ENCODE data around the gene MAP2. TPM values are rescaled to one million over a fixed set of nuclear protein-coding genes. Genes with fewer than 3 reads are reported as not detected.

The MAP2 gene
- total and polyA plus RNA-seq, 2 experiments from 2014 or later: 2.9 to 4.4 TPM

DNA sequence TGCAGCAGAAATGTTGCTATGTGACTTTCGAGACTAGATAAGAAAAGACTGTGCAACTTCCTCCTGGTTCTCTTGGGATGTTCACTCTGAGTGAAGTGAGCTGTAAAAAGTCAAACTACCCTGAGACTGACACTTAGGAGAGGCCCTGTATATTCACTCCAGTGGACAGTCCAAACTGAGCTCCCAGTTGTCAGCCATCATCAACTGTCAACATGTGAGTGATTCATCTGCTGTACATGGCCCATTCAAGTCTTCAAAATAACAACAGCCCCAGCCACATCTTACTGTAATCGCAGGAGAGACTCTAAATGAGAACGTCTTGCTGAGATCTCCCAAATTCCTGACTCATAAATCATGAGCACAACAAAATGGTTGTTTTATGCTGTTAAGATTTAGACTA is 339.3 kb downstream of the MAP2 start:
- peaks cover 4% of the 10 kb centered on the region; the same call in 1 of the 3 replicates for H3K9me3 Mint-ChIP-seq
- ATAC-seq (no peak), DNase-seq (ENCODE audit: low spot score) (no peak)
- Histone ChIP-seq H3K4me1 (ENCODE audit: insufficient read depth) (no peaks in the 10 kb centered on the region), H3K4me2 (no peak overlapping the region), H3K4me3 (no peak overlapping the region), H3K9me2 (ENCODE audit: insufficient read depth) (no peaks in the 10 kb centered on the region), H3K36me3 (ENCODE audit: insufficient read depth) (no peaks in the 10 kb centered on the region), H2AFZ (no peak overlapping the region), H3K79me2 (replicated peaks; ENCODE audit: insufficient read depth) (no peaks in the 10 kb centered on the region), H3K27ac (ENCODE audit: low read depth) (no peak overlapping the region), H4K20me1 (replicated peaks; ENCODE audit: insufficient read depth) (peaks cover 22% of the 10 kb centered on the region), H3F3A (replicated peaks; ENCODE audit: low read depth) (no peaks in the 10 kb centered on the region), H3K27me3 (ENCODE audit: insufficient read depth) (peaks cover 100% of the 10 kb centered on the region)
- H3K36me3 Mint-ChIP-seq (ENCODE audit: low read depth): no peaks in the 10 kb centered on the region
- TF ChIP-seq, protein P1, sequence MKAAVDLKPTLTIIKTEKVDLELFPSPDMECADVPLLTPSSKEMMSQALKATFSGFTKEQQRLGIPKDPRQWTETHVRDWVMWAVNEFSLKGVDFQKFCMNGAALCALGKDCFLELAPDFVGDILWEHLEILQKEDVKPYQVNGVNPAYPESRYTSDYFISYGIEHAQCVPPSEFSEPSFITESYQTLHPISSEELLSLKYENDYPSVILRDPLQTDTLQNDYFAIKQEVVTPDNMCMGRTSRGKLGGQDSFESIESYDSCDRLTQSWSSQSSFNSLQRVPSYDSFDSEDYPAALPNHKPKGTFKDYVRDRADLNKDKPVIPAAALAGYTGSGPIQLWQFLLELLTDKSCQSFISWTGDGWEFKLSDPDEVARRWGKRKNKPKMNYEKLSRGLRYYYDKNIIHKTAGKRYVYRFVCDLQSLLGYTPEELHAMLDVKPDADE (IDR thresholded peaks at IDR 0.05): no peak
- TF ChIP-seq JUNB (IDR thresholded peaks at IDR 0.05; ENCODE audit: unreplicated experiment) (no peak), CREB1 (CRISPR knock-in tag; IDR thresholded peaks at IDR 0.05; ENCODE audit: low read depth) (no peak), EZH2phosphoT487 (IDR thresholded peaks at IDR 0.05; ENCODE audit: unreplicated experiment) (no peak), ZNF331 (CRISPR knock-in tag; IDR thresholded peaks at IDR 0.05; ENCODE audit: low read depth) (no peak), STAT1 (IDR thresholded peaks at IDR 0.05; ENCODE audit: unreplicated experiment) (no peak), NANOG (IDR thresholded peaks at IDR 0.05; ENCODE audit: borderline replicate concordance) (no peak)
- TF ChIP-seq, protein P2, sequence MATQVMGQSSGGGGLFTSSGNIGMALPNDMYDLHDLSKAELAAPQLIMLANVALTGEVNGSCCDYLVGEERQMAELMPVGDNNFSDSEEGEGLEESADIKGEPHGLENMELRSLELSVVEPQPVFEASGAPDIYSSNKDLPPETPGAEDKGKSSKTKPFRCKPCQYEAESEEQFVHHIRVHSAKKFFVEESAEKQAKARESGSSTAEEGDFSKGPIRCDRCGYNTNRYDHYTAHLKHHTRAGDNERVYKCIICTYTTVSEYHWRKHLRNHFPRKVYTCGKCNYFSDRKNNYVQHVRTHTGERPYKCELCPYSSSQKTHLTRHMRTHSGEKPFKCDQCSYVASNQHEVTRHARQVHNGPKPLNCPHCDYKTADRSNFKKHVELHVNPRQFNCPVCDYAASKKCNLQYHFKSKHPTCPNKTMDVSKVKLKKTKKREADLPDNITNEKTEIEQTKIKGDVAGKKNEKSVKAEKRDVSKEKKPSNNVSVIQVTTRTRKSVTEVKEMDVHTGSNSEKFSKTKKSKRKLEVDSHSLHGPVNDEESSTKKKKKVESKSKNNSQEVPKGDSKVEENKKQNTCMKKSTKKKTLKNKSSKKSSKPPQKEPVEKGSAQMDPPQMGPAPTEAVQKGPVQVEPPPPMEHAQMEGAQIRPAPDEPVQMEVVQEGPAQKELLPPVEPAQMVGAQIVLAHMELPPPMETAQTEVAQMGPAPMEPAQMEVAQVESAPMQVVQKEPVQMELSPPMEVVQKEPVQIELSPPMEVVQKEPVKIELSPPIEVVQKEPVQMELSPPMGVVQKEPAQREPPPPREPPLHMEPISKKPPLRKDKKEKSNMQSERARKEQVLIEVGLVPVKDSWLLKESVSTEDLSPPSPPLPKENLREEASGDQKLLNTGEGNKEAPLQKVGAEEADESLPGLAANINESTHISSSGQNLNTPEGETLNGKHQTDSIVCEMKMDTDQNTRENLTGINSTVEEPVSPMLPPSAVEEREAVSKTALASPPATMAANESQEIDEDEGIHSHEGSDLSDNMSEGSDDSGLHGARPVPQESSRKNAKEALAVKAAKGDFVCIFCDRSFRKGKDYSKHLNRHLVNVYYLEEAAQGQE (IDR thresholded peaks at IDR 0.05; ENCODE audit: unreplicated experiment): no peak
- TF ChIP-seq, protein P3, sequence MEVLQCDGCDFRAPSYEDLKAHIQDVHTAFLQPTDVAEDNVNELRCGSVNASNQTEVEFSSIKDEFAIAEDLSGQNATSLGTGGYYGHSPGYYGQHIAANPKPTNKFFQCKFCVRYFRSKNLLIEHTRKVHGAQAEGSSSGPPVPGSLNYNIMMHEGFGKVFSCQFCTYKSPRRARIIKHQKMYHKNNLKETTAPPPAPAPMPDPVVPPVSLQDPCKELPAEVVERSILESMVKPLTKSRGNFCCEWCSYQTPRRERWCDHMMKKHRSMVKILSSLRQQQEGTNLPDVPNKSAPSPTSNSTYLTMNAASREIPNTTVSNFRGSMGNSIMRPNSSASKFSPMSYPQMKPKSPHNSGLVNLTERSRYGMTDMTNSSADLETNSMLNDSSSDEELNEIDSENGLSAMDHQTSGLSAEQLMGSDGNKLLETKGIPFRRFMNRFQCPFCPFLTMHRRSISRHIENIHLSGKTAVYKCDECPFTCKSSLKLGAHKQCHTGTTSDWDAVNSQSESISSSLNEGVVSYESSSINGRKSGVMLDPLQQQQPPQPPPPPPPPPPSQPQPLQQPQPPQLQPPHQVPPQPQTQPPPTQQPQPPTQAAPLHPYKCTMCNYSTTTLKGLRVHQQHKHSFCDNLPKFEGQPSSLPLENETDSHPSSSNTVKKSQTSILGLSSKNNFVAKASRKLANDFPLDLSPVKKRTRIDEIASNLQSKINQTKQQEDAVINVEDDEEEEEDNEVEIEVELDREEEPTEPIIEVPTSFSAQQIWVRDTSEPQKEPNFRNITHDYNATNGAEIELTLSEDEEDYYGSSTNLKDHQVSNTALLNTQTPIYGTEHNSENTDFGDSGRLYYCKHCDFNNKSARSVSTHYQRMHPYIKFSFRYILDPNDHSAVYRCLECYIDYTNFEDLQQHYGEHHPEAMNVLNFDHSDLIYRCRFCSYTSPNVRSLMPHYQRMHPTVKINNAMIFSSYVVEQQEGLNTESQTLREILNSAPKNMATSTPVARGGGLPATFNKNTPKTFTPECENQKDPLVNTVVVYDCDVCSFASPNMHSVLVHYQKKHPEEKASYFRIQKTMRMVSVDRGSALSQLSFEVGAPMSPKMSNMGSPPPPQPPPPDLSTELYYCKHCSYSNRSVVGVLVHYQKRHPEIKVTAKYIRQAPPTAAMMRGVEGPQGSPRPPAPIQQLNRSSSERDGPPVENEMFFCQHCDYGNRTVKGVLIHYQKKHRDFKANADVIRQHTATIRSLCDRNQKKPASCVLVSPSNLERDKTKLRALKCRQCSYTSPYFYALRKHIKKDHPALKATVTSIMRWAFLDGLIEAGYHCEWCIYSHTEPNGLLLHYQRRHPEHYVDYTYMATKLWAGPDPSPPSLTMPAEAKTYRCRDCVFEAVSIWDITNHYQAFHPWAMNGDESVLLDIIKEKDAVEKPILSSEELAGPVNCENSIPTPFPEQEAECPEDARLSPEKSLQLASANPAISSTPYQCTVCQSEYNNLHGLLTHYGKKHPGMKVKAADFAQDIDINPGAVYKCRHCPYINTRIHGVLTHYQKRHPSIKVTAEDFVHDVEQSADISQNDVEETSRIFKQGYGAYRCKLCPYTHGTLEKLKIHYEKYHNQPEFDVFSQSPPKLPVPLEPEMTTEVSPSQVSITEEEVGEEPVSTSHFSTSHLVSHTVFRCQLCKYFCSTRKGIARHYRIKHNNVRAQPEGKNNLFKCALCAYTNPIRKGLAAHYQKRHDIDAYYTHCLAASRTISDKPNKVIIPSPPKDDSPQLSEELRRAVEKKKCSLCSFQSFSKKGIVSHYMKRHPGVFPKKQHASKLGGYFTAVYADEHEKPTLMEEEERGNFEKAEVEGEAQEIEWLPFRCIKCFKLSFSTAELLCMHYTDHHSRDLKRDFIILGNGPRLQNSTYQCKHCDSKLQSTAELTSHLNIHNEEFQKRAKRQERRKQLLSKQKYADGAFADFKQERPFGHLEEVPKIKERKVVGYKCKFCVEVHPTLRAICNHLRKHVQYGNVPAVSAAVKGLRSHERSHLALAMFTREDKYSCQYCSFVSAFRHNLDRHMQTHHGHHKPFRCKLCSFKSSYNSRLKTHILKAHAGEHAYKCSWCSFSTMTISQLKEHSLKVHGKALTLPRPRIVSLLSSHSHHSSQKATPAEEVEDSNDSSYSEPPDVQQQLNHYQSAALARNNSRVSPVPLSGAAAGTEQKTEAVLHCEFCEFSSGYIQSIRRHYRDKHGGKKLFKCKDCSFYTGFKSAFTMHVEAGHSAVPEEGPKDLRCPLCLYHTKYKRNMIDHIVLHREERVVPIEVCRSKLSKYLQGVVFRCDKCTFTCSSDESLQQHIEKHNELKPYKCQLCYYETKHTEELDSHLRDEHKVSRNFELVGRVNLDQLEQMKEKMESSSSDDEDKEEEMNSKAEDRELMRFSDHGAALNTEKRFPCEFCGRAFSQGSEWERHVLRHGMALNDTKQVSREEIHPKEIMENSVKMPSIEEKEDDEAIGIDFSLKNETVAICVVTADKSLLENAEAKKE (CRISPR knock-in tag; IDR thresholded peaks at IDR 0.05): no peak
- TF ChIP-seq, protein P4, sequence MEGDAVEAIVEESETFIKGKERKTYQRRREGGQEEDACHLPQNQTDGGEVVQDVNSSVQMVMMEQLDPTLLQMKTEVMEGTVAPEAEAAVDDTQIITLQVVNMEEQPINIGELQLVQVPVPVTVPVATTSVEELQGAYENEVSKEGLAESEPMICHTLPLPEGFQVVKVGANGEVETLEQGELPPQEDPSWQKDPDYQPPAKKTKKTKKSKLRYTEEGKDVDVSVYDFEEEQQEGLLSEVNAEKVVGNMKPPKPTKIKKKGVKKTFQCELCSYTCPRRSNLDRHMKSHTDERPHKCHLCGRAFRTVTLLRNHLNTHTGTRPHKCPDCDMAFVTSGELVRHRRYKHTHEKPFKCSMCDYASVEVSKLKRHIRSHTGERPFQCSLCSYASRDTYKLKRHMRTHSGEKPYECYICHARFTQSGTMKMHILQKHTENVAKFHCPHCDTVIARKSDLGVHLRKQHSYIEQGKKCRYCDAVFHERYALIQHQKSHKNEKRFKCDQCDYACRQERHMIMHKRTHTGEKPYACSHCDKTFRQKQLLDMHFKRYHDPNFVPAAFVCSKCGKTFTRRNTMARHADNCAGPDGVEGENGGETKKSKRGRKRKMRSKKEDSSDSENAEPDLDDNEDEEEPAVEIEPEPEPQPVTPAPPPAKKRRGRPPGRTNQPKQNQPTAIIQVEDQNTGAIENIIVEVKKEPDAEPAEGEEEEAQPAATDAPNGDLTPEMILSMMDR (conservative IDR thresholded peaks at IDR 0.05; ENCODE audit: low read depth in 2 of 2): no peak
- peaks cover 46% of the 10 kb centered on the region for H3K27me3 Mint-ChIP-seq (ENCODE audit: insufficient read depth, low read depth, poor library complexity)
- H3K4me3 Mint-ChIP-seq: no peak overlapping the region
- H3K4me1 Mint-ChIP-seq: no peaks in the 10 kb centered on the region
- no peak overlapping the region for H3K27ac Mint-ChIP-seq

All from GM23338 (cell line).